HTR-8/SVneo (cell line): ENCODE measurements around the gene RIN3.
A peak's percentile ranks its signal among the peaks of the same experiment; 100 is the strongest.

Source experiments
- DNase-seq: peaks from one replicate; pipeline ENCODE4 v3.0.0; 2011; ENCODE audit warnings: low spot score, mixed read lengths; ENCODE audit not compliant: insufficient read length
- FAIRE-seq: peaks from 2 replicates; lab custom pipeline; 2011; peaks lifted over from hg19 to GRCh38; lab: Jason Lieb, UNC

The RIN3 gene

DNA sequence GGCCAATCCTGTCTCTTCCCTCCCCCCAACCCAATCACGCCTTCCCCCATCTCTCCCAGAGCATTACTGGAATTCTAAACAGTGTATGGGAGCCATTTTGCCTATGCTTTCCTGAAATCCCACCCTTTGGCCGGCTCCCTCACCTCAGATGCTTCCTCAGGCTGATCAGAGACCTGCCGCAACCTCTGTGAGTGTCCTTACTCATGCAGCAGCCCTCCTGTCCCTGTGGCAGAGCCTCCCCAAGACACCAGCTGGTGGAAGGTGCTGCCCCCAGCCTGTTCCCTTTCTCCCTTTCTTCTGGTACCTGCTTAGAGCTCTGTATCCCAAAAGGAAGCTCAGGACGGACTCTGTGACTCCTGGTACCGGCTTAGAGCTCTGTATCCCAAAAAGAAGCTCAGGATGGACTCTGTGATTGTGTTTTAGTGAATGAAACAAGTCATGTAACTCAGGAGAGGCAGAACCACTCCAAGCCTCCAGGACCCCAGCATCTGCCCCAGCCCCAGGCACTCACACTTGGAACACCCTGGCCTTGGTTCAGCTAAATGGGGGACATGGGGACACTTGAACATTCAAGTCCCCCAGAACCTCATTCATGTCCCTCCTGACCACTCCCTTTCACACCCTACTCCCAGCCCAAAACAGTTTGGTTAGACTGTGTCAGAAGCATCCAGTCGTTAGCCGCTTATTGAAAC lies 29.3 kb upstream of the RIN3 start:
- no peak for DNase-seq
- FAIRE-seq = no peak

DNA sequence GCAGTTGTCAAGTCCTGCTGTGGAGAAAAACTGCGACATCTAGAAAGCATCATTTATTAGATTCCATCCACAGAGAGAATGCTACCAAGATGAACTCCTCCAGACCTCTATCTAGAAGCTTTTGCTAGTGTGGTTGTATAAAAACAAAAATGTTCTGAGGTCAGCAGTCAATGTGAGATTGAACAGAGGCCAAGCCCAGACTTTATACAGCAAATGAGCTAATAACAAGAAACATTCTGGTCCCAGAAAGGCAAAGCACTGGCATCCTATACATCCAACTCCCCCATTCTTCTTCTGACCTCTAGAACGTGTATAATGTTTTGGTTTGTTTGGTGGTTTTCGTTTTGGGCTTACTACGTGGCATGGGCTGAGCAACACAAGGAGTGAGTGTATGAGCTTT lies 26.7 kb upstream of the RIN3 start:
- DNase-seq (no peak), FAIRE-seq (no peak)

DNA sequence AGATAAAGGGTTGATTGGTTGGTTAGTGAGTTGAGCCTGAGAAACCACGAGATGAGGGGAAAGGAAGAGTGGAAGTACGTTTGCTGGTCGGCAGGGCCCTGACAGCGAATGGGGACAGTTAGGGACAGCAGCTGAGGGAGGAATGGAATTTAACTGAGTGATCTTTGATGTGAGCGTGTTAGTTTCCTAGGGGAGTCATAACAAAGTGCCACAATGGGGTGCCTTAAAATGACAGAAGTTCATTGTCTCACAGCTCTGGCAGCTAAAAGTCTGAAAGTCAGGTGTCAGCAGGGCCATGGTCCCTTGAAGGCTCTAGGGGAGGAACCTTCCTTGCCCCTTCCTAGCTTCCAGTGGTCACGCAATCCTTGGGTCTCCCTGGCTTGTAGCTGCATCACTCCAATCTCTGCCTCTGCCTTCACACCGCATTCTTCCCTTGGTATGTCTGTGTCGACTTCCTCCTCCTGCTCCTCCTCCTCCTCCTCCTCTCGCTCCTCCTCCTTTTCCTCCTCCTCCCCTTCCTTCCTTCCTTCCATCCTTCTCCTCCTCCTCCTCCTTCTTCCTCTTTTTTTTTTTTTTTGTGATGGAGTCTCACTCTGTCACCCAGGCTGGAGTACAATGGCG lies 26.0 kb upstream of the RIN3 start:
- FAIRE-seq (peak; percentile 42), DNase-seq (no peak)

DNA sequence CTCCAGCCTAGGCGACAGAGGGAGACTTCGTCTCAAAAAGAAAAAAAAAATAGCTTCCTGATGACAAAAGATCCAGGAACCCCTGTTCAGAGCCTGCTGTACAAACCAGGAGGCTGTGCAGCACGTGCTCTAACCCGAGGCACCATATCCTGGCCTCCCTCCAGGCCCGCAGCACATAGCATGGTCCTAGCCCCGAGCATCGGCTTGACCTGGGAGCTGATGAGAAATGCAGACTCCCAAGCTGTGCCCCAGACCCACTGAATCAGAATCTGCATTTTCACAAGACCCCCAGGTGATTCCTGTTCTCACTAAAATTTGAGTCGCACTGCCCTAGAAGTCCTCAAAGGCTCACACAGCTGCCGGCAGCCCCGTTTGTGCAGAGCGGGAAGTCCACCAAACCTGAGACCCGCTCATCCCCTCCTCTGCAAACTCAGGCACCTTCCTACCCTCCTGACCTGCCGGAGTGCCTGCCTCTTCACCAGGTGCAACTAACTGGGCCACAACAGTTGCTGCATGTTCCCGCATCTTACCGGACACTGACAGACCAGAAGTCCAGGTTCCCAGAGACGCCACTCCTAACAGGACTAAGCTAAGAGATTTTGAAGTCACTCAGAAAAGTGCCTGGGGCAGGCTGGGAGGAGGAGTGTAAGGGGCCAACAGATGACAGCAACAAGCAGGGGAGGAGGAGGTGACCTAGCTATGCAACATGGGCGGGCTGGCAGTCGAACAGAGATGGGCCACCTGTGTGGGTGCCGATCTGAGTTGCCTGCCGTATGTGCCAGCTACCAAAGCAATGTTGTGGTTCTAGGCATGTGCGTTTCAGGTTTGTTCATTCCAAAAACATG lies 24.0 kb upstream of the RIN3 start:
- DNase-seq (no peak), FAIRE-seq (peak; percentile 69)

DNA sequence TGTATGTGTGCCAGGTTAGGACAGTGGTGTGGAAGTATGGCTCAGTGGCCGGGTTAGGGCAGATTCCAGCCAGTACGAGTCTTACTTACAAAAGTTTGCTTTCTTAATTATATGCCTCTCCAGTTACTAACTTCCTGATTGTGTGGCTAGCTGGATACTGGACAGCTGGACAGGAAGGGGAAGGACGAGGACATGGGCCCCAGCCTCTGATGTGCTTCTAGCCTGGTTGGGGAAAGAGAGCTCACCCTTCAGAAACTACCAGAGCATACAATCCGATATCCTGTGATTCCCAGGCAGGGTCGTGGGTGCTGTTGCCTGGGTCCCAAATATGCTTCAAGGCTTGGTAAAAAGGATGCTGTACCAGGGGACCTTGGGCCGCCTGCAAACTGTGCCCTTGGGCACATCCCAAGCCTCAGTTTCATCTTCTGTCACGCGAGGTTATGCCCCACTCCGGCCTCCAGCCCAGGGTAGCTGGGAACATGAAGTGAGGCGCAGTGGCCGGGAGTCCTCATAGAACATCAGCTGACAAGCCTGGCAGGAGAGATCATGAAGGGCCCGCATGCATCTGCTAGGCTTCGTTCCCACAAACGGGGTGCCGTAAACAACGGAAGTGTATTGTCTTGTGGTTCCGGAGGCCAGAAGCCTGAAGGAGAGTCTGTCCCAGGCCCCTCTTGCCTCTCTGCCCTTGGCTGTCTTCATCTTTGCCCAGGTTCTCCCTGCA lies 23.2 kb upstream of the RIN3 start:
- no peak for FAIRE-seq

DNA sequence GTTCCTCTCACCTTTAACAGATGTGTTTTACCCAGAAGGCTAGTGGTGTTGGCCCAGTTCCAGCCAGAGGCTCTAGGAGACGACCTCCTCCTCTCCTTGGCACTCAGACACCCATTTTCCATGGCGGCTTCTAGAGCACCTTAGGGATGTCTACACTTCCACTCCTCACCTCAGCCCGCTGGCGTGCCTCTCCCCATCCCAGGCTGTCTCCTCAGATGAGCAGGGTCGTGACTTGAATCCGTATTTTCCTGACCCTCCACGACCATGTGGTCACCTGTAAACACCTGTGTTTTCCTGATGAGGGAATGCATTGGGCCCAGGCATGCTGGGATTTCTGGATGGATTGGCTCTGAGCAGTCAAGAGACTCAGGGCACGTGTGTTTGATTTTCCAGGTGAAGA lies 21.8 kb upstream of the RIN3 start:
- DNase-seq (no peak), FAIRE-seq (no peak)

More for the DNA sequence above, 23.2 kb upstream of the RIN3 start:
- no peak for DNase-seq

DNA sequence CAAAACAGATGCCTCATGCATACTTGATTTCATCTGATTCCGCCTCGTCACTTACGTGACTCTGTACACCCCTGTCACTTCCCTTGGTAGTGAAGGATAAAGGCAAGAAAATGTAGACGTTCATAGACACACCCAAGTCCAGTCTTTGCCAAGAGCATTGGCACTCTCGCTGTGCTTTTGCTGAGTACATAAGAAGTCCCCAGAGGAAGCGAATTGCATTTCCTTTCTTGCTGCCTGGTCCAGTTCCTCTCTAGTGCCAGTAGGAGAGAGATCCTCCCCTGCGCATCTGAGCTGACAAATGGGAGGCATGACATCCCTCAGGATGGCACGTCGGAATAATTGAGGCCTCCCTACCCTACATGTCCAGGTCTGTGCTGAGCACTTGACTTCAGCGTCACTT lies 21.3 kb upstream of the RIN3 start:
- DNase-seq = no peak
- FAIRE-seq = peak; percentile 4

DNA sequence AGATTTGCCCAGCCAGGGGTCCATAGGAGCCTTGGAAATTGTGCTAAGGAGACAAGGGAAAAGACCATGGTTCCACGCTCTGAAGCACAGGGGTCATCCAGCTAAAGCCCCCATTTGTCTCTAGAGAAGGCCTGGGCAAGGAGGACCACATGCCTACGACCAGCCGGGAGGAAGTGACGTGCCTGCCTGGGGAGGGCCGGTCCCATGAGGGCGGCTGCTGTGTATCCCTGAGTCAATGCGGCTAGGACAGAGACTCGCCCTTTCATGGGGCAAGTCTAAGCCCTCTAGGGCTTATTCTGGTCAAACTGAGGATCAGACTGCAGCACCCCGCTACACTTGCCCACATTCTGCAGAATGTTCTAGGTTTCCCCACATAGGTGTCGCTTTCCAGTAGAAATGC lies 20.6 kb upstream of the RIN3 start:
- DNase-seq = no peak
- FAIRE-seq = no peak

DNA sequence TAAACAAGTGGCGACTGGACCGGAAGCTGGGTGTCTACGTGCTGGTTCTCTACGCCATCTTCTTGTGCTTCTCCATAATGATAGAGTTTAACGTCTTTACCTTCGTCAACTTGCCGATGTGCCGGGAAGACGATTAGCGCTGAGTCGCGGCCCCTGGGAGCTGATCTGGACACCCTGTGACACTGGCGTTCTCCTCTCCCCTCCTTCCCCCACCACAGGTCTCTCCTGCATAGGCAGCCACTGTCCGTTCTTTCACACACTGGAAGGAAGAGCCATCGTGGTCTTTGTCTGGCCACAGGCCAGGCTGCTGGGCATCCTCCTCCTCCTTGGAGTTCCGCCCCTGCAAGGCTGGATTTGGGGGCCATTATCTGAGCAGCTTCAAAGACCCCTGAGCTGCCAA lies 20.1 kb upstream of the RIN3 start:
- no peak for FAIRE-seq

DNA sequence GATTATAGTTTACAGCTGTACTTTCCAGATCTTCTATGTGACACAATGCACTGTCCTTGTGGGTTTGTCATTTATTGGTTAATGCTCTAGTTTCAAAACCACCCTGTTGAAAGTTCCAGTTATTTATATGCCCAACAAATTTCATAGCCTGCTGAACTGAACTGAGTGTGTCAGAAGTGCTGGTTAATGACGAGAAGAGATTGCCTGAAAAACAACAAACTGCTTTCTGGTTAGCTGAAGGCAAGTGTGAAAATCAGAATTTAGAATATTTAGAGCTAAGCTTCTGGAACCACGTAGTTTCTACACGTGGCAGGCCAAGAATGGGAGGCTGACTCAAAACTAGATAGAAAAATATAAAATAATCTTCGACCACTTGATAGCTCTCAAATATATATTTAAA lies 19.1 kb upstream of the RIN3 start:
- no peak for DNase-seq

More for the DNA sequence above, 20.1 kb upstream of the RIN3 start:
- DNase-seq = no peak

DNA sequence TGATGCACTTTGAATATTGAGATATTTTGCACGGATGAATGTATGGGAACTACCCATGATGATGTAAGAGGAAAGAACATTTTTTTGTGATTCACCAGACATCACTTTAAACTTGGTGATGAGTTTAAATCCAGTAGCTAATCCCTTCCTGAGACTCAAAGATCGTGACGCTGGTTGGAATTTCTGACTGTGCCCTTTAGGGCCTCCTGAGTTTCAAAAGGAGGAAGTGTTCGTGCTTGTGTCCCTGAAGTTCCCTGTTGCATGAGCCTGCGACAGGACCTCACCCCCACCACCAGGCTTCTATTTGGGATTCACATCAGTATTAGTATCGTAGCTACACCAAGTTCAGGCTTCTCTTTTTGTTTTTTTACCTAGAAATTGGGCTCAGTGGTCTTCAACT lies 18.6 kb upstream of the RIN3 start:
- peak; percentile 13 for FAIRE-seq
- DNase-seq = peak; percentile 40

More for the DNA sequence above, 19.1 kb upstream of the RIN3 start:
- FAIRE-seq = no peak

DNA sequence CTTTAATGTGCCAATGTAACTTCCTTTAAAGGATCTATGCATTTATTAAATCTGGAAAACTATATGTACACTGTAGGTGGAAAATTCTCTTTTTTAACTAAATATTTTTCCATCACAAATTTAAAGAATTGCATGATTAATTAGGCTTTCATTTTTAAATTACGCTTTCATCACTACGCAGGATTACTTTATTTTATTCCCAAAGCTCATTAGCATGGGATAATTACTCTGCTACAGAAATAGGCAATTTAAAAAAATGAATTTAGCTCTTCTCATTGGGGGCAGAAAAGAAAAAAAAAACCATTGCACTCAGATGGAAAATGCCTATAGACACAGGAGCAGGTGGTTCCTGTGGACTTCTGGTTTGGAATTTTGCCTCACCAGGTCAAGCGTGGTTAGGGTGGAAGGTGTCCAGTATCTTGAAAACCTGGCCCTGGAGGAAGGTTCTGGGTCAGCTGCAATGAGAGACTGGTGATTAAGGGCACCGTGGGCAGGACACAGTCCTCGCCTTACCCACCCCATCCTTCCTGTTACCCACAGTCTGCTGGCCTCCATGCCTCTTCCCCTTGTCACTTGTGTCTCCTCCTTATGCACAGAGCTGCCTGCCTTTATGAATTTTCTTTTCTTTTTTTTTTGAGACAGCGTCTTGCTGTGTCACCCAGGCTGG lies 17.3 kb upstream of the RIN3 start:
- DNase-seq (no peak), FAIRE-seq (no peak)

DNA sequence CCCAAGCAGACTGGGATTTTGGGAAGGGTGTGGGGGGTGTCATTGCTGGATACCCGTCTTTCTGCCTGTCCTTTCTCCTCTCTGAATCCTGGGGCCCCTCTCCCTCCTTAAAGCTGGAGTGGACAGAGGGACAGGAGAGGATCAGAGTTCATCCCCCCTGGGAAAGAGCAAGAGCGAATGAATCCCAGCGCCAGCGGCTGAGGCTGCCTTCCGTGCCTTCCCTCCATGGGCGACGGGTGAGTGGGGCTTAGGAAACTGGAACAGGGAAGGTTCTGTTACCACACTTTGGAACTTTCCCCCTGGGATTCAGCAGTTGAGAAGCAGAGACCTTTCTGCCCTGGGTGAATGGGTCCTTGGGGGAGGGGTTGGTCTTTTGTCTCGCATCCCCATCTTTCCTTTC lies 16.2 kb upstream of the RIN3 start:
- FAIRE-seq = no peak
- DNase-seq = no peak

DNA sequence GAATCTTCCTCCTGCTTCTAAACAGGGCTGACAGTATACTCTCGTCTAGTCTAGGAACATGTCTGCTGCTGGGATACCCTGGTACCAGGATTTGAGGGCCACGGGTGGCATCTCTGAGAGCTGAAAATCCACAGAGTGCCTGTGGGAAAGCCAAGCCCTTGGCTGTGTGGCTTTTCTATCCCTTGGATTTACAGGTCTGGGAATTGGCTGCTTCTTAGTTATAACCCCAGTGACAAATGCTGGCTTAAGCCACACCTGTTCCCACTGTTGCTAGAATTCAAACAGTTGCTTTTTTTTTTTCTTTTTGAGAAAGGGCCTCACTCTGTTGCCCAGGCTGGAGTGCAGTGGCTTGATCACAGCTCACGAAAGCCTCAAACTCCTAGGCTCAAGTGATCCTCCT lies 14.3 kb upstream of the RIN3 start:
- DNase-seq (no peak), FAIRE-seq (no peak)

DNA sequence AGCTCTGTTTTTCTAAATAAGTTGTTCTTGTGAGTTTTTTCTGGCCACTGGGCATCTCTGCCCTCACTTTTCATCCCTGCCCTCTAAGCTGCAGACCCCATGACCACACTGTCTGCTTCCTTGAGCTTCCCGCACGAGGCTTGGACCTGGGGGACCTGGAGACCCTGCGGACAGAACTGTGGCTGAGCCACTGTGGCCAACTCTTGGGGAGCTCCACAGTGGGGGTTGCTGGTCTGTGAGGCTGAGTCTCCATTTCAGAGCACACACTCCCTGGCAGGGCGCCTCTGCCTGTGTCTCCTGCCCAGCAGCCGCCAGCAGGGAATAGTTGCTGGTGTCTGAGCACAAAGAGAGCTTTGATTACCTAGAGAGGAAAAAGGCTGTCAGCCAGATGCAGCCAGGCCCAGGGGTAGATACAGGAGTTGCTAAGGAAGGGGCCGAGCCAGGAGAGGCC lies 13.1 kb upstream of the RIN3 start:
- FAIRE-seq (peak; percentile 9), DNase-seq (no peak)

DNA sequence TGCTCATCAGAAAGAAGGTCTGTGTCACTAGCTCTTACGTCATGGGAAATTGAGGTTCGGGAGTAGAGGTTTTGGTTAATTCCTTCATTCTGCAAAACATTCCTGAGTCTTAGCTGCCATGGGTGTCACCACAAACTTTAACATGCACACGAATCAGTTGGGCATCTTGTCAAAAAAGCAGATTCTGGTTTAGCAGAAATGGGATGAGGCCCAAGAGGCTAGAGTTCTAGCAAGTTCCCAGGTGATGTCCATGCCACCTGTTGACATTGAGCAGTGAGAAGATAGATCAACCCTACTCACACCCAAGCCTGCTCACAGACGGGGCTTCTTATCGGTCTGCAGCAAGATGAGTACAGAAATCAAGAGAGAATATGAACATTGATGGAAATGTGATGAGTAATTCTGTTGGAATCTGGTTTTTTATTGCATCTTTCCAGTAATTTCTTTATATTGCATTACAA lies 11.7 kb upstream of the RIN3 start:
- FAIRE-seq (peak; percentile 71), DNase-seq (peak; percentile 41)

DNA sequence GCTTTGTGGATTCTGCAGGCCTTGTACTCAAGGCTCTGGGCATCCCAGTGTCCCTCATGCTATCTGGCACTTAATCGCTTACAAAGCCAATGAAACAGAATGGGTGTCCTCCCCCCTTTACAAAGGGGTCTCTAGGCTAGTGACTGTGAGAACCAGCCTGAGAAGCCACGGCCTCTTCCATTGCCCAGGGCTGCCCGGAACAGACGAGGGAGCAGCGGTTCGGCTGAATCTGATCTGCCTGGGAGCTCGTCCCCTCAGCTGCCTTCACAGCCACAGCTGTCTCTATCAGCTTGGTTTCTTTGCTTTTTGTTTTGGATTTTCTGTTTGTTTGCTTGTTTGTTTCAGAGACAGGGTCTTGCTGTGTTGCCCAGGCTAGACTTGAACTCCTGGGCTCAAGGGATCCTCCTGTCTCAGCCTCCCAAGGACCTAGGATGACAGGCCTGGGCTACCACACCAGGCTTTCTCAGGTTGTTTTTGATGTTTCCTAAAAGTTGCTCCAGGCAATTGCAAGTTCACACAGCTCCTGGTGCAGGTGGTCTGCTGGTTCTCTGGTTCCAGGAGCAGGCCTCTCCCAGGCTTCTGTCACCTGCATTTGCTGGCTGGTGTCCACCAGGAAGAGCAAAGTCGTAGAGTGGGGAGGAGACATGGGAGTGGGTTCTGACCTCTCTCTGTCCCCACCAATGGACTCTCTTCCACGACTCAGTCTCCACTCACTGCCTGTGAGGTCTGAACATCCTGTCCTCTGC lies 10.9 kb upstream of the RIN3 start:
- DNase-seq (no peak), FAIRE-seq (no peak)

DNA sequence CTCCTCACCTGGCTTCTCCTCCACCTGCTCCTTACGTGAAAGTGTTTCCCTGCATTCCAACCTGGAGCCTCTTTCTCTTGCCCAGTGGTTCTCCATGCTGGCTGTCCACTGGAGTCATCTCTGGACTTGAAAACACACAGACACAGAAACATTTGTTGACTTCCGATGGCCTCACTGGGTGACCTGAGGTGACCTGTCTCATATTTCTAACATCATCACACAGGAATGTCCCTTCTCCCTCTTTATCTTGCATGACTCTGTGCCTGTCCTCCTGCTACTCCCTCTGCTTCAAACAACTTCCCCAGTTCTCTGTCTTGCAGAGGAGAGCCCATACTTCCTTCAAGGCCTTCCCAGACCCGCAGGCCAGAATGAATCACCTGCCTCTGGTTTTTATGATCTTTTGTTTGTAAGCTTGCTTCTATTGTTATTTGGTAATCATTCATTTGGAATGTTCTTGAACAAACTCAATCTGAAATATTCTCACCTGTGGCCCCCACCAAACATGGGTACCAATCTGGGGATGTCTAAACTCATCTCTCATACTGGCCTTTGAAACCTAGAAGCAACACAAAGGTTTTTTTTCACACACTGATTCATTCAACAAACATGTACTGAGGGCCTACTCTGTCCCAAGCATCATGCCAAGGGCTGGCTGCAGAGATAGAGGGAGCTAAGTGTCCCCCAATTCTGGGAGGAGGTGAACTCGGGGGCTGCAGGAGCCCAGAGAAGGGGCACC lies 9.7 kb upstream of the RIN3 start:
- FAIRE-seq (peak; percentile 87), DNase-seq (peak; percentile 90)

DNA sequence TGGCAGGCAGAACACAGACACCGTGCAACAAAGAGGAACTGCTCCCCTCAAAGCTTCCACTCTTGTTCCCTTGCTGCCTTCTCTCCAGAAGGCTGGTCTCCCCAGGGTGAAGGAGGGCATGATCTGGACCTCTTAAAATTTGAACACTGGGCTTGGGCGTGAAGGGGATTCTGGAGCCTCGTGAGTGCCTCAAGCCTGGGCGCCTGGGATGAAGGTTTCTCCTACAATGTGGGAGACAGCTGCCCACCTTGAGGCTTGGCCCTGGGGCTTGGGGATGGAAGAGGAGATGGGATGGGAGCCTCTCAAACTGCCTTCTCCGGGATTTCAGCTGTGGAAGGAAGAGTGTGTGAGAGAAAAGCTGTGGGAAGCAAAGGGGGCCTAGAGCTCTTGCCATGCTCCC lies 7.8 kb upstream of the RIN3 start:
- no peak for DNase-seq
- no peak for FAIRE-seq
